HG02884 (cell line): Measurements from ENCODE around the gene LTBP1.
"Not testable (repeated sequence)": the region's sequence is repeated elsewhere in the genome, so short reads cannot be mapped to it uniquely, and the experiment has no call there.

Experiments used
- ATAC-seq: cut with Tn5 transposase; IDR thresholded peaks from one replicate; pipeline ENCODE4 v1.9.1; 2021; ENCODE audit warnings: mild to moderate bottlenecking, moderate library complexity; ENCODE audit not compliant: unreplicated experiment

The LTBP1 gene

DNA sequence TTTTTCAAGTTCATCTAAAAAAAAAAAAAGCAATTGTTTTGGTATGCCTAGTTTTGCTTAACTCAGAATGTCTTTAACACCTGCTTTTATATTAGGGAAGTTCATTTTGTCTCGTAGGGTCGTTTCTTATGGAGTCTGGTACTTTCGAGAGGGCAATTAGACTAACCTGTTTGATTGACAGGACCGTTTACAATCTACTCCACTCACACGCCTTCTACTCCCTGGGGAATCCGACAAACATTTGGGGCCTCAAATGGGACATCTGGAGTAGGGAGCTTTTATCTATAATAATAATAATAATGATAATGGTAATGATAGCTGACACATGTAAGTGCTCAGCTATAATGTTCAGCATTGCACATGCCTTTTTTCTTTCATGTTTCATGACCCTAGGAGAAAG is 268.1 kb downstream of the LTBP1 start:
- ATAC-seq, result no peak

DNA sequence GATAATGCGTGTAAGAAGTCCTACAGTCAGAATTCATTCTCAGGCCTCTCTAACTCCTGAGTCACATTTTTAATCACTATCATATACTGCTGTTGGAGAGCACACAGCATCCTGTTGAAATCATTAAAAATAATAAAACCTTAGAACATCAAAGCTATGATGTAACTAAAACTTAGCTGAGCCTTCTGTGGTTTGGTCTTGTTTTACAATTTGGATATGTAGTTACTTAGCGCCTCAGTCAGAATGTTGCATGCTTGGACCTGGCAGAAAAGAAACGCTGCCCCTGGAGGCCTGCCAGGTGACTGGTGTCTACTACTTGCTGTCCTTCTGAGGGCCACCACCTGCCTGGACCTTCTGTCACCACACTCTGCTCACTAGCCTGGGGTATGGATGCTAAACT is 268.5 kb downstream of the LTBP1 start:
- no peak for ATAC-seq

DNA sequence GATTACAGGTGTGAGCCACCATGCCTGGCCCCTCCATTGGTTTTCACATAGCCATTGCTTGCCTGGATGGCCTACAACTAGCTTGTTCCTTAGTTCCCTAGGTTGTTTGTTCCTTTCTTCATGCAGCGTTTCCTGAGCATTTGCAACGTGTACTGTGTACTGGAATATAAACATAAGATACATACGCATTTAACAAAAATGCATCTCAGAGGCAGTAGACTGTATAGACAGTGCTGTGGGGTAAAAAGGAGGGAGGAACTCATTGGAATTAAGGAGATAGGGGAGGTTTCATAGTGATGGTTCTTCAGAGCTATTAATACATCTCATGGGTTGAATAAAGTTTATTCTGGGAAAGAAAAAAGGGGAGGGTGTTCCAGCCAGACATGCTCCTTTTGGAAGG is 269.2 kb downstream of the LTBP1 start:
- ATAC-seq, result no peak

DNA sequence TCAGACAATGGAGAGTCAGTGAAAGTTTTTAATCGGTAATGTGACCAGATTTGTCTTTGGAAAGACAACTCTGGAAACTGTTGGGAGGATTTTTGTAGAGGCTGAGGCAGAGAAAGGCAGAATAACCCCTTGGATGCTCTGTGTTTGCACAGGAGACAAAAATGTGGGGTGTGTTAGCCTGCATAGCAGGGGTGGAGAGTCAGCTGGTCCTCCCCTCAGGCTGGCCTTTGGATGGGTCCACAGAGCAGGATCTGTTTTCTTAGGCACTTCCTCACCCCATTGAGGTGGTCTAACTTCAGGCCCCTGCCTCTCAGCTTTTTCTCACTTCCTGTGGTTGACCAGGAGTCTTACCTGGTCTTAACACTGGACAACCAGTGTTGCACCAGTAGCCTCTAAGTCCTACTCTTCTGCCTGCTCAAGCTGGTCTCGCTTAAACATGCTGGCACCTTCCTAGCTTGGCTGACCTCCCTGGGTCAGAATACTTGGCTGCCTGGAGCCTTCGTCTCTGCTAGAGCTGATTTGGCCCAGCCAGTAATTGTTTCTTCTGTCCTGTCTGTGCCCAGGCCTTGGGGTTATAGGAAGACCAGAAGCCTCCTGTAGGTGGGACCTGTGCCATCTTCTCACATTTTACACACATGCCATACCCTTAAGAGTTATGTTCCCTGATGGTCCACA is 269.9 kb downstream of the LTBP1 start:
- ATAC-seq, result no peak

DNA sequence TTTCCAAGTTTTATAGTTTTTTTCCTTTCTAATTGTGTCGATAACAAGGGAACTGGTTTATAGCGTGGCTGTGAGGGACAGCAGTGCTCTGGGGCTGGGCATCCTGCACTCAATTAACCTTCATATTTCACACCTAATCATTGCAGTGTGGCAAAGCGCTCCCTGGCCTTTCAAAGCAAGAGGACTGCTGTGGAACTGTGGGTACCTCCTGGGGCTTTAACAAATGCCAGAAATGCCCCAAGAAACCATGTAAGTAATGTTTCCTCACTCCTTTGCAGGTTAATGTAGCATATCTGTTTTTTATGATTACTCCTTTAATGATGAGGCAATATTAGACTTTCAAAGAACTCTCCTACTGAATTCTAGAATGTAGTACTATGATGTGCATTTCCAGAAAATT is 270.7 kb downstream of the LTBP1 start:
- ATAC-seq, result no peak

DNA sequence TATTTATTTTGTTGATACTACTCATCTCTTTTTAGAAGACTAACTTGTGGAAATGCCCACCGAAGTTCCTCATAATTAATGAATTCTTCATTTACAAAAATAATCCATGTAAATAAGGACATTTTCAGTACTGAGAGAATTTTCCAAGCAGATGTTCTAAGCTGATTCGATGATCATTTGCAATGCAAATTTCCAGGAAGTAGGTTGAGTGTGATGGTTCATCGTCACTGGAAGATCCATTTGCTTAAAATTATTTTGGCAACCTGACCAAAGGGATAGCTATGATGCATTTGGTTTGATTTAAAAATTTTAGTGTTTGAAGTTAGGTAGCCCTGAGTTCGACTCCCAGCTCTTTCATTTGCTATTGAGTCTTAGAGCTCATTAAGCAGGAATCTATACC is 272.4 kb downstream of the LTBP1 start:
- no peak for ATAC-seq

DNA sequence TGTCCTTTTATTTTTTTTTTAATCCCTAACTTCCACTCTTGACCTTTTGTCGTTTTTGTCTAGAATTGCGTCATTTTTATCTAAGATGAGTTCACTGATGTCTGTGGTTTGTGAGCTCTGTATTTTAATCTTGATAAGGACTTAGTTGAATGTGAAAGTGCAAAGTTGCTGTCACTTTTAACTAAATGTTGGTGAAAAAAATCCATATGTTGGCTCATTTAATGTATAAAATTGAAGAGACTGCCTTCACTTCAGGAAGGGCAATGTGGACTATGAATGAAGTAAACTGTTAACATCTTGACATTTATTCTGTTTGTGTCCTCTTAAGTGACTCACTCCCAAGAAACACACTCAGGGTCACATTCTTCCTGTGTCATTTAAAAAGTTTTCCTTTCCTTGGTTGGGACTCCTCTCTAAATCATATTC is 273.1 kb downstream of the LTBP1 start:
- ATAC-seq, result no peak

DNA sequence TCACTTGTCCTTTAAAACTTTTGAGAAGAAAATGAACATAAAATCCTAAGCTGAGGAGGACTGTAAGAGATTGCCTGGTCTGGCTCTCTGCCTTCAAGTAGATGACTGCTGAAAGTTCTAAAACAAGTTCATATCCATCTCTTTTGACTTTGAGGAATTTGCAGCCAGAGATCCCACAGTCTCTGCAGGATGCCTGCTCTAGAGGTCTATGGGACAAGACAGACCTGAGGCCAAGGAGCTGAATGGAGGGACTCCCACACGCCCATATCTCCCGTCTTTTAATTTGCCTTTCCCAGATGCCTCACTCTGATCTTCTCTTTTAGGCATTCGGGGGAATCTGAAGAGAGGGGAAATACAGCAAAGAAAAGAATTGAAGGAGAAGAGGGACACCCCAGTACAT is 273.8 kb downstream of the LTBP1 start:
- ATAC-seq, result no peak

DNA sequence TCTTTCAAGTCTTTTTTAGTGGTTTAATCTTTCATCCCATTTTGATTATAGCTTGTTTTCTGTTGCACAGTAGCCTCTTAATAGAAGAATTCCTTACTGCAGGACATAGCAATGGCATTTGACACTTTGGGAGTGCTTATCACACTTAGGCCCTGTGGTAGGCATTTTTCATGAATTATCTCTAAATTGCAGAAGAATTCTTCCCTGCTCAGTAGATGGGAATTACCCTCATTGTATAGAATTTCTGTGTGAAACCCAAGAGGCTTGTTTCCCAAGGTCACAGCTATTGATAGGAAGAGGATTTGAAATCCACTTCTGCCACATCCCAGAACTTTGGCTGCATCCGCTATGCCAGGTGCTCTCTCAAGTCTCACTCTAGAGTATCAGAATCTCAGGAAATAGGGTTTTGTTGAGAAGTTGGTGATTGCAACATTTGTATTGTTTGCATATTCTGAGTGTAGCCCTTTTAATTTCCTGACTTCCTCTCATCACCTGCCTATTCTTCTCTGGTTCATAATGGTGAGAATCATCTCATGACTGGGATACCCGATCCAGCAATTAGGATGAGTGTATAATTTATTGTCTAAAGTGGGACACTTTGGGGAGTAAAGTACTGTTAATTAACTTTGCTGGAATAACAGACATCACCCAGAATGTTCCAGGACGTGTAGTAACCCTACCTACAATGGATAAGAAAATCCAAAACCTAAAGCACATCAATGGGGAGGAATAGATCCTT is 274.5 kb downstream of the LTBP1 start:
- no peak for ATAC-seq

DNA sequence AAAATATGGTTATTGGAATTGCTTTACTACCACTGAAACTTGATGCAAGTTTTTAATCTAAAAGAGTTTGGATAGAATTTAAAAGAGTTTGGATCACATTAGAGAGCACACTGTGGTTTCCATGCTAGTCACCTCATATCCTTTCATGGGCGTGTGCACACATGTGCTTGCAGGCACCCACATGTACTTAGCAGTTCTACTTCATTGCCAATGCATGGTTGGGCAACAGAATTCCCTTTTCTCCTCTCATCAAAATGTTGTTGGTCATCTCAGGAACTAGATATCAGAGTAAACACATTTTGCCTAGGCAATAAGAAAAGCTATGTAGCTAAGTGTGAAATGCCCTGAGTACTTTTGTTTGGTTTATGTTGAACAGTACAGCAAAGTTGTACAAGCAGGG is 275.6 kb downstream of the LTBP1 start:
- no peak for ATAC-seq

DNA sequence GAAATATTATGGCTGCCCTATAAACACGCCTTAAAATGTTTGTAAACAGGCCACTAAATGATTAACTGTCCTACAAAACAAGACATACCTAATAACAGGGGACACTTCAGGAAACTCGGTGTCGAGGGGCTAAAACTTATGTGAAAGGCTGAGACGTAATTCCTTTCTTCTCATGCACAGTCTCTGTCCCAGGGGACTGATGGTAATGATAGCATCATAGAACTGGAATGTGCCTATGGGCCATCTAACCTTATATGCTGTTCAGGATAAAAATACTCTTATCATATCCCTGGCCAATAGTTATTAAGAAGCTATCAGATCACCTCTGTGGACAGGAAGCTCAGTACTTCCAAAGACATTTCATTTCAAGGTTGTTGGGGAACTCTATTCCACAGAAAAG is 277.1 kb downstream of the LTBP1 start:
- ATAC-seq, result no peak

DNA sequence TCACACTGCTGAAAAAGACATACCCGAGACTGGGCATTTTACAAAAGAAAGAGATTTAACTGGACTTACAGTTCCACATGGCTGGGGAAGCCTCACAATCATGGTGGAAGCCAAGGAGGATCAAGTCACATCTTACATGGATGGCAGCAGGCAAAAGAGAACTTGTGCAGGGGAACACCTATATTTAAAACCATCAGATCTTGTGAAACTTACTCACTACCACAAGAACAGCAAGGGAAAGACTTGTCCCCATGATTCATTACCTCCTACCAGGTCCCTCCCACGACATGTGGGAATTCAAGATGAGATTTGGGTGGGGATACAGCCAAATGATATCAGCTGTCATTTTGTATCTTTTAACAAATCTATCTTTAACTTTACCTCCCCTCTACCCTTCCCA is 278.6 kb downstream of the LTBP1 start:
- ATAC-seq, result no peak

DNA sequence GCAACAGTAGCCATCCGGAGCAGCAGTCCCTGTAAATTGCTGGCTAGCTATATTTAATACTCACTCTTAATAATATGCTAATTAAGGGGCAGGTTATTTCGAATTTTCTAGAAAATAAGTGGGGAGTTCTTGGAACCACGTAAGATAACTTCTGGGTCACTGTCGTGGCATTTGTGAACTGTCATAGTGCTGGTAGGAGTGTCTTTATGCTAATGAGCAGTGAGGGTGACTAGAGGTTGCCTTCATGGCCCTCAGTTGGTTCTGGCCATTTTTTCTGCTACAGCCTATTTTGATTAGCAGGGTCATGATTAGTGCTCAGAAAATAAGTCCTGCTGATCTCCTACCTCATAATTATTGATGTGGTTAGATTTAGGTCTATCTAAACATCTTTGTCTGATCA is 279.8 kb downstream of the LTBP1 start:
- ATAC-seq, result no peak

DNA sequence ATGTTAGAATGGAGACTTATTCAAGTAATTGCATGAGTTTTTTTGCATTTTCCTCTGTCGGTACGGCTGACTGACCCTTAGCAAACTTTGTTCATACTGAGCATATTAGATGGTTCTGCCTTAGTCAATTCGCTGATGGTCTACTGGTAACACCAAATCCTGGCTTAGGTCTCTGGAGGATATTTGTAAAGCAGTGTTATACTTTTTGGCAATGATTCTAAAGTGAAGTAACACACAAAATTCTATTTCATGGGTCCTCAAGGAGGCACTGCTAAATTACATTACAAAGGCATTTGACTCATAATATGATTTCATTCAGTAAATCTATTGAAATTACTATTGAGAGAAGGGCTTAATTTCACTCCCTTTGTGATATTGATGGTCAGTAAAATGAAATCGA is 282.9 kb downstream of the LTBP1 start:
- ATAC-seq, result no peak

DNA sequence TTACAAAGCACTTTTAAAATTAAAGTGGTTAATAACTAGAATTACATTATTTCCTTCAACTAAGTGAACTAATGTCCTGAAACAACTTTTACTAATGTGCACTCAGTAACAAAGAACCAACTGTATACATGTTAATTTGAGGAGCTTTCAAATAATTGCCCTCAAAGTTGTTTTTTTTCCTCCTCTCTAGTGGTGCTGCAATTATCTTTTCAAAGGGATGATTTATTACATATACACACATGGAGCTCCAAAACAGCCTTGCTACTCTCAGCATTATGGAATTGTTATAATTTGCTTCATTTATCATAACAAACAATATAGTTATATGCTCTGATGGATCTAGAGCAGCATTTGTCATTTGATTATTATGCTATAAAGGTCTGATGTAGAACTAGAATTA is 283.4 kb downstream of the LTBP1 start:
- ATAC-seq, result no peak

DNA sequence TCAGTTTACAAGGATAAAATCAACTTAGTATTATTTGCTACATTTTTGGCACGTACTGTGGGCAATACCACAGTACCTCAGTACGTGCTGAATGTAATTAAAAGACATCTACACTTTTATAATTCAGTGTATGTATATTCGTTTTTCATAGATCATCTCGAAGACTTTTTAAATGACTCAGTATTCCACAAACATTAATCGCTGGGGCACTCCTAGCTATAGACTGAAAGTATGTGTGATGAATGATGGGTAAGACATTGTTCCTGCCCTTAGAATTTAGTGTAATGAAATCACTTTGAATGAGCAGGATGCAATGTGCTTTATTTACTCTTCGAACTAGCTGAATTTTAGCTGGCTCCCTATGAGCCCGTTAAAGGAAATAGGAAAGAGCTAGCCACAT is 284.1 kb downstream of the LTBP1 start:
- no peak for ATAC-seq

DNA sequence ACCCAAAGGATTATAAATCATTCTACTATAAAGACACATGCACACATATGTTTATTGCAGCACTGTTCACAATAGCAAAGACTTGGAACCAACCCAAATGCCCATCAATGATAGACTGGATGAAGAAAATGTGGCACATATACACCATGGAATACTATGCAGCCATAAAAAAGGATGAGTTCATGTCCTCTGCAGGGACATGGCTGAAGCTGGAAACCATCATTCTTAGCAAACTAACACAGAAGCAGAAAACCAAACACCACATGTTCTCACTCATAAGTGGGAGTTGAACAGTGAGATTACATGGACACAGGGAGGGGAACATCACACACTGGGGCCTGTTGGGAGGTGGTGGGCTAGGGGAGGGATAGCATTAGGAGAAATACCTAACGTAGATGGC is 288.8 kb downstream of the LTBP1 start:
- not testable (repeated sequence) for ATAC-seq

DNA sequence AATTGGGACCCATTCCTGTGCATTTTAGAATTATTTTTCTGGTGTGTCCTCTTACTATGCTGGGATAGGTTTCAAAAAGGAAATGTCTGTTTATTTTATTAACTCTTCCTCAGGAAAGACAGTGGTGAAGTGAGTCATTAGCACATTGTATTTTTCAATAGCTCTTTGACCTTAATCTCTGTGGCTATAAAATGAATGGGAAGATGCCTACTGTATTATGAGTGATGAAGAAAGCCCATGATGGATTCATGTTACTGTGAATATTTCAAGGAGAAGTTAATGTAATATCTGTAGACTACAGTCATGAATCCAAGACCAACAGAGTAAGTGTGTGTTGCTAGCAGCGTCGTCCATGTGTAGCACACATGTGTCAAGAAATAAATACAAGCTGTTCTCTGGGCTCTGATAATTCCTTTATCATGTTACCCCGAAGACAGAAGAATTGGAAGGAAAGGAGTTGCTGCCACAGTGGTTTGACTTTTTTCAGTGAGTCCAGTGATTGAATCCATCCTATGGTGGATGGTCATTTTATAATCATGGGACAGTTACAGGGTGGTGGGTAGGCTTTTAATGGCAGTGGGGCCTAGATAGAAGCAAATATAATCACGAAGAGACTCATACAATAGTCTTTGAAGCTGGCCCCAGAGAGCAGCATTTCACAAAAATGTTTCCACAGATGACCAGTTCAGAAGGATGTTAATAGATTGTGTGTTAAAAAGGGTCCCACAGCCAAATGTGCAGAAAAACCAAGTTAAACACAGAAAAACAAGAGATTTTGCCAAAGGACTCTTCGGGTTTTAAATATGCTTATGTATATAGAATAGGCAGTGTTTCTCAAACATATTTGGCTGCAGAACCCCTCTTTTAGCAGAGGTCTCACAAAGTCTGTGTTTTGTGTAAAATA is 290.0 kb downstream of the LTBP1 start:
- ATAC-seq, result no peak

DNA sequence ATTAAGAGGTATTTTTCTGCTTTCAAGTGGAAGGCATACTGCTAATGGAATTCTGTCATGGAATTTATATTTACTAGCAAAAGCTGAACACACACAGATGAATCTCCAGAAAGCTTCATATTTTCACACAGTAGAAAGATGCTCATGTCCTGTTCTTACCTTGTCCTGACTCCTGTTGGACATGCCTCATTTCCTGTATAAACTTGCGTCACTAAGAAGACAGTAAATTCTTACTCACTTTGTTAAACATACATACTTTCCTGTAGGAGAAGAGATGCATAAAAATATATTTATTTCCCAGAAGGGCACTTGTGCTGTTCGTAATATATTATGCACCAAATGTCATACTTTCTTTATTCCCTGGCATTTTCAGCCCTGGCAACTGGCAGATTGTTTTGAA is 291.4 kb downstream of the LTBP1 start:
- no peak for ATAC-seq

DNA sequence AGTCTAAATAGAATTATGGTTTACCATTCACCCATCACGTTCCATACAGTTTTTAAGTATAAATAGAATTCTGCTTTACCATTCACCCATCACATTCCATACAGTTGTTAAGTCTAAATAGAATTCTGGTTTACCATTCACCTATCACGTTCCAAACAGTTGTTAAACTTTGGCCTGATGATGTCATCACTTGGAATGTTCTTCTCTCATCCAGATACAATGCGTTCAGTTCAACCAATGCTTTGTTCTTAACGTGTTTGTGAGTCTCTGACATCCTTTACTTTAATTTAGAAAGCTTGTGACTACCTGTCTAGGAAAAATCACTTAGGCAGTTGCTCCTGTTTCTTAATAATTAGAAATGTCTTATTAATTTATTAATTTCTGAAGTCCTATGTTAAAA is 293.4 kb downstream of the LTBP1 start:
- ATAC-seq, result no peak

DNA sequence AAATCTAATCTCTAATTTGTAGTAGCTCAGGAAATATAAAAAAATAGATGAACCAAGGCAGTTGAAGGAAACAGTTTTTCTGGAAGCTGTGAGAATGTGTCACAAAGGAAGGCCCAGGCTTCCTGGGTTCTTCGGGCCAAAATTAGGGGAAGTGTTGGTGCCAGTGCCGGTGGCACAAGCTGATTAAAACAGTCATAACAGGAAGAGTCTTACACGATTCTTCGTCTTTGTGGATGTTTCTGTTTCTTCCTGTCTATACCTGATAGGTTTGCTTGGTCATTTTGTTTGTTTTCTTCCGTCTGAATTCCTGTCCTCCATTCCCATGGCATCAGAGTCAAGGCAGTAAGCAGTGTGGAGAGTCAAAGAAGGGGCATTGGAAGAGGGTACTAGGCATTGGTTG is 294.3 kb downstream of the LTBP1 start:
- ATAC-seq, result no peak

DNA sequence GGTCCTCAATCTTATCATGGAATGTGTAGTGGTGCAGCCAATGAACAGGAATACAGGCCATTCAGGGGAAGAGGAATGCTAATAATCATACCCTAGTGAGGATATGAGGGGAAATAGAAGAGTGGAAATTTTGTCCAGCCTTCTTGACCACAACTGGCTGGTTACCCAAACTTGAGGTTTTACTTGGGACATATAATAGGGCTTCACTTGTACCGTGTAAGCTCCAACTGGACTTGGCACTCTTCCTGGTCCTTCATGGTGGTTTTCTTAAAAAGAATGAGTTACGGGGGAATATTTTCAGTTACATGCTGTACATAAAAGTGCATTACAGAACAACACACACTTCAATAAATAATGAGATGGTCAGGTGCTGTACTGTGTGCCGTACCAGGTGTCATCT is 294.8 kb downstream of the LTBP1 start:
- no peak for ATAC-seq
